BJ (cell line): ENCODE measurements around the gene COL1A1. TPM values are rescaled to one million over a fixed set of nuclear protein-coding genes. Genes with fewer than 3 reads are reported as not detected.

ENCODE experiments used
- CTCF ChIA-PET: fragments of 350-600 bp; formaldehyde crosslinking; extraction: SDS; loops from one replicate; lab custom pipeline; 2021; ENCODE audit warnings: antibody characterized with exemption, inconsistent platforms; lab: Yijun Ruan, JAX
- POLR2A ChIA-PET: fragments of 300-600 bp; sonication (Branson Sonifier 250); formaldehyde crosslinking; extraction: SDS; loops from one replicate; lab custom pipeline; 2021; ENCODE audit warnings: antibody characterized with exemption; lab: Charles Lee
- DNase-seq: peaks from one replicate; pipeline ENCODE4 v3.0.0-alpha.2; 2011; ENCODE audit warnings: low read depth
- H3K27me3 ChIP-seq: 2 replicates; pipeline ENCODE4 v1.6.0; 2011; ENCODE audit warnings: low read length; ENCODE audit not compliant: control insufficient read depth, insufficient read depth
- H3K36me3 ChIP-seq: 2 replicates; pipeline ENCODE4 v1.5.1; 2011; ENCODE audit warnings: low read length; ENCODE audit not compliant: control insufficient read depth, insufficient read depth
- H3K4me3 ChIP-seq: 2 replicates; pipeline ENCODE4 v1.5.1; 2011; ENCODE audit warnings: low read depth, mild to moderate bottlenecking, control low read depth, low read length
- CTCF ChIP-seq: IDR thresholded peaks from 2 replicates; pipeline ENCODE4 v1.5.1; 2011; ENCODE audit warnings: low read depth, mild to moderate bottlenecking, control low read depth, inconsistent platforms, low read length, moderate library complexity; ENCODE audit not compliant: insufficient read depth
- polyA plus RNA-seq: library from polyadenylated mRNA; depleted of rRNA; stranded (reverse); fragments of >200 nt; gene quantifications from 2 replicates; pipeline ENCODE4 v1.2.3, GENCODE V29; 2011

The COL1A1 gene
- polyA plus RNA-seq, 1 experiment: 2,161 TPM

GRCh38 chr17:50157891-50158290 lies 43.5 kb downstream of the COL1A1 start:
- no peaks in the 10 kb centered on the region for H3K36me3 ChIP-seq
- DNase-seq: no peak
- TF ChIP-seq CTCF: no peak
- CTCF ChIA-PET: interaction anchor here (0.9 to 1.6 kb wide), 3 partner anchors 12 to 64 kb away, joined by 3 to 4 read pairs (median 3); no protein-coding TSS in a partner anchor
- POLR2A ChIA-PET: no interaction called here
- H3K4me3 ChIP-seq: no peak overlapping the region
- H3K27me3 ChIP-seq: no peaks in the 10 kb centered on the region

GRCh38 chr17:50155115-50155819 lies 46.2 kb downstream of the COL1A1 start:
- CTCF ChIA-PET: interaction anchor here (0.7 to 2.2 kb wide), 10 partner anchors 8 to 160 kb away, joined by 3 to 7 read pairs (median 4); no protein-coding TSS in a partner anchor
- H3K4me3 ChIP-seq: no peak overlapping the region
- H3K36me3 ChIP-seq: no peaks in the 10 kb centered on the region
- no peak for TF ChIP-seq CTCF
- DNase-seq: no peak
- POLR2A ChIA-PET: no interaction called here
- no peaks in the 10 kb centered on the region for H3K27me3 ChIP-seq

GRCh38 chr17:50154604-50155003 lies 46.8 kb downstream of the COL1A1 start:
- ChIA-PET CTCF (interaction anchor here (0.6 to 2.2 kb wide), 9 partner anchors 9 to 143 kb away, joined by 3 to 7 read pairs (median 4); no protein-coding TSS in a partner anchor), POLR2A (no interaction called here)
- no peak for TF ChIP-seq CTCF
- no peak for DNase-seq
- no peak overlapping the region for H3K4me3 ChIP-seq
- no peaks in the 10 kb centered on the region for H3K36me3 ChIP-seq
- H3K27me3 ChIP-seq: no peaks in the 10 kb centered on the region

- POLR2A ChIA-PET: no interaction called here
- CTCF ChIA-PET: interaction anchor here (0.6 to 1.4 kb wide), 6 partner anchors 10 to 144 kb away, joined by 3 to 4 read pairs (median 3); no protein-coding TSS in a partner anchor
- TF ChIP-seq CTCF: no peak
- no peak for DNase-seq
- Histone ChIP-seq H3K4me3 (no peak overlapping the region), H3K27me3 (no peaks in the 10 kb centered on the region), H3K36me3 (no peaks in the 10 kb centered on the region)
Observed at GRCh38 chr17:50153650-50154575, 47.5 kb downstream of the COL1A1 start.

GRCh38 chr17:50152736-50153135 lies 48.7 kb downstream of the COL1A1 start:
- DNase-seq: no peak
- Histone ChIP-seq H3K27me3 (no peaks in the 10 kb centered on the region), H3K4me3 (peak overlapping the region; percentile 67; the same call in 1 of the 2 replicates), H3K36me3 (no peaks in the 10 kb centered on the region)
- POLR2A ChIA-PET: no interaction called here
- no peak for TF ChIP-seq CTCF
- CTCF ChIA-PET: interaction anchor here (0.8 to 3.8 kb wide), 13 partner anchors 9 to 153 kb away, joined by 3 to 30 read pairs (median 5); partner anchors contain the start of gene SGCA
